Inflammatory macrophage (primary cell): ENCODE data around the gene CCDC102A.
A peak's percentile ranks its signal among the peaks of the same experiment; 100 is the strongest.
"Not testable (repeated sequence)": the region's sequence is repeated elsewhere in the genome, so short reads cannot be mapped to it uniquely, and the experiment has no call there.

Source experiments
- DNase-seq, 2 donors: peaks; one replicate each; pipeline ENCODE4 v3.0.0-alpha.2; 2020 to 2022
- total RNA-seq, 18 experiments: gene quantifications; one replicate each; lab custom pipeline; 2026; ENCODE audit warnings: mixed read lengths in 6 of 18, inconsistent platforms in 2 of 18; lab: John Stamatoyannopoulos, UW

CCDC102A gene
- total RNA-seq: 0 to 0.13 (median 0) reads per million in 18 experiments

GRCh38 chr16:57536306-57537193, at the start of gene CCDC102A:
Gene CCDC102A, minus strand, starts transcription at chr16:57536571. Its CDS starts 7,394 bp downstream, at chr16:57529177.
- DNase-seq: no peak

- DNase-seq: no peak
Observed at GRCh38 chr16:57585051-57585687, 48.8 kb upstream of the CCDC102A start.

- DNase-seq: no peak
Observed at GRCh38 chr16:57579361-57579665, 42.9 kb upstream of the CCDC102A start.

GRCh38 chr16:57578521-57579360, 42.4 kb upstream of the CCDC102A start:
- no peak for DNase-seq

- no peak for DNase-seq
Observed at GRCh38 chr16:57577691-57578224, 41.4 kb upstream of the CCDC102A start.

- DNase-seq: no peak
Observed at GRCh38 chr16:57577214-57577613, 40.8 kb upstream of the CCDC102A start.

- peak; percentile 78 to 82 for DNase-seq
Observed at GRCh38 chr16:57576429-57576870, 40.1 kb upstream of the CCDC102A start.

GRCh38 chr16:57575468-57576277, 39.3 kb upstream of the CCDC102A start:
- DNase-seq: no peak

GRCh38 chr16:57574646-57575467, 38.5 kb upstream of the CCDC102A start:
- no peak for DNase-seq

- DNase-seq: no peak
Observed at GRCh38 chr16:57574086-57574485, 37.7 kb upstream of the CCDC102A start.

GRCh38 chr16:57572978-57573728, 36.8 kb upstream of the CCDC102A start:
- DNase-seq: no peak

- no peak for DNase-seq
Observed at GRCh38 chr16:57571098-57571497, 34.7 kb upstream of the CCDC102A start.

GRCh38 chr16:57570301-57571070, 34.1 kb upstream of the CCDC102A start:
- DNase-seq: no peak

GRCh38 chr16:57569306-57569946, 33.1 kb upstream of the CCDC102A start:
- DNase-seq: no peak

- not testable (repeated sequence) for DNase-seq
Observed at GRCh38 chr16:57568772-57569171, 32.4 kb upstream of the CCDC102A start.

- DNase-seq: no peak
Observed at GRCh38 chr16:57568173-57568678, 31.9 kb upstream of the CCDC102A start.

GRCh38 chr16:57567691-57568090, 31.3 kb upstream of the CCDC102A start:
- no peak for DNase-seq

- no peak for DNase-seq
Observed at GRCh38 chr16:57566436-57566835, 30.1 kb upstream of the CCDC102A start.

GRCh38 chr16:57565461-57565860, 29.1 kb upstream of the CCDC102A start:
- DNase-seq: no peak
